K562 (cell line): Measurements from ENCODE around the gene PLAC8. TPM values are rescaled to one million over a fixed set of nuclear protein-coding genes. Genes with fewer than 3 reads are reported as not detected.

Experiments used
- ATAC-seq: fragments of 200-7000 bp; cut with Tn5 transposase; 3 replicates; pipeline ENCODE4 v1.9.1; 2020; ENCODE audit warnings: moderate library complexity
- BruUV-seq: library from RNA; stranded (reverse); fragments of 400-500 nt; replicated peaks from 2 replicates; lab custom pipeline; 2021; lab: Mats Ljungman, UMichigan
- CTCF ChIA-PET: fragments of 300-600 bp; formaldehyde crosslinking; extraction: SDS; loops from one replicate; lab custom pipeline; 2021; ENCODE audit warnings: low intra/inter-chr PET ratio; lab: Yijun Ruan, JAX
- POLR2A ChIA-PET: fragments of 300-600, 350-650 bp; sonication (Branson Sonifier 250); formaldehyde crosslinking; extraction: SDS; loops from one replicate; lab custom pipeline; 2021; ENCODE audit warnings: antibody characterized with exemption, inconsistent platforms; lab: Yijun Ruan, JAX
- DNase-seq, 4 experiments: peaks; one replicate each; pipeline versions ENCODE4 v3.0.0 to v3.0.0-alpha.2; 2011 to 2018; ENCODE audit warnings: low spot score in 3 of 4, mixed read lengths in 3 of 4; ENCODE audit errors: extremely low read depth in 1 of 4
- FAIRE-seq: peaks from 2 replicates; lab custom pipeline; 2011; peaks lifted over from hg19 to GRCh38; lab: Jason Lieb, UNC
- H2AFZ ChIP-seq: 2 replicates; pipeline ENCODE4 v1.6.0; 2011; ENCODE audit warnings: low read depth, low read length, control low read depth, inconsistent platforms
- H3K27ac ChIP-seq: fragments of 200-600 bp; 3 replicates; pipeline ENCODE4 v1.8.0; 2011; ENCODE audit warnings: low read depth, mild to moderate bottlenecking, control low read depth, inconsistent platforms, low read length, moderate library complexity, mixed read lengths; ENCODE audit errors: extremely low read depth
- H3K27me3 ChIP-seq, 2 experiments: fragments of 300-600 bp in 1 of 2; 2 replicates in 1 of 2; 3 replicates in 1 of 2; pipeline versions ENCODE4 v1.6.0 to v1.8.0; 2011; ENCODE audit warnings: inconsistent platforms in 2 of 2, low read length in 2 of 2, mild to moderate bottlenecking in 1 of 2, mixed read lengths in 1 of 2, moderate library complexity in 1 of 2; ENCODE audit not compliant: control insufficient read depth in 2 of 2, insufficient read depth in 2 of 2
- H3K36me3 ChIP-seq: fragments of 300-600 bp; 3 replicates; pipeline ENCODE4 v1.8.0; 2011; ENCODE audit warnings: mild to moderate bottlenecking, low read length, inconsistent platforms; ENCODE audit not compliant: control insufficient read depth, insufficient read depth
- H3K4me1 ChIP-seq, 2 experiments: fragments of 200-600 bp in 1 of 2; replicated peaks in 1 of 2; 2 replicates in 1 of 2; 3 replicates in 1 of 2; pipeline versions ENCODE4 v1.5.1 to v1.8.0; 2011; ENCODE audit warnings: inconsistent platforms in 2 of 2, low read length in 2 of 2, mild to moderate bottlenecking in 1 of 2, mixed read lengths in 1 of 2, moderate library complexity in 1 of 2; ENCODE audit not compliant: control insufficient read depth in 2 of 2, insufficient read depth in 2 of 2
- H3K4me2 ChIP-seq: 2 replicates; pipeline ENCODE4 v1.6.1; 2011; ENCODE audit warnings: low read length, control low read depth, inconsistent platforms, mixed read lengths; ENCODE audit not compliant: insufficient read depth
- H3K4me3 ChIP-seq: fragments of 200-600 bp; sonication (generic), shearing (Covaris generic); 2 replicates; pipeline ENCODE4 v1.5.1; 2016; ENCODE audit warnings: control low read depth, inconsistent platforms
- H3K79me2 ChIP-seq: fragments of 200-600 bp; 3 replicates; pipeline ENCODE4 v1.8.0; 2011; ENCODE audit warnings: low read length, inconsistent platforms; ENCODE audit not compliant: control insufficient read depth, insufficient read depth
- H3K9ac ChIP-seq, 2 experiments: 2 replicates each; pipeline versions ENCODE4 v1.6.0 to v1.6.1; 2011; ENCODE audit warnings: low read depth in 2 of 2, low read length in 2 of 2, control low read depth in 1 of 2, inconsistent platforms in 1 of 2, mild to moderate bottlenecking in 1 of 2, mixed read lengths in 1 of 2; ENCODE audit not compliant: insufficient read depth in 1 of 2
- H3K9me1 ChIP-seq: one replicate; pipeline ENCODE4 v1.6.0; 2011; ENCODE audit warnings: inconsistent platforms, mild to moderate bottlenecking, low read length, moderate library complexity; ENCODE audit not compliant: control insufficient read depth, insufficient read depth
- H3K9me3 ChIP-seq: replicated peaks from 2 replicates; pipeline ENCODE4 v1.5.1; 2011; ENCODE audit warnings: low read depth, low read length, inconsistent platforms; ENCODE audit not compliant: control insufficient read depth, insufficient read depth
- H4K20me1 ChIP-seq: replicated peaks from 2 replicates; pipeline ENCODE4 v1.6.1; 2011; ENCODE audit warnings: low read length, inconsistent platforms, mixed read lengths; ENCODE audit not compliant: control insufficient read depth, insufficient read depth
- ATF1 ChIP-seq, 2 experiments: fragments of 450-650 bp in 1 of 2; IDR thresholded peaks; 2 replicates each; pipeline ENCODE4 v1.6.1; 2016; ENCODE audit warnings: missing compliant biosample characterization in 1 of 2, missing genetic modification characterization in 1 of 2
- BHLHE40 ChIP-seq: IDR thresholded peaks from 2 replicates; pipeline ENCODE4 v1.6.1; 2011; ENCODE audit warnings: low read length, improper control_type of control experiment
- BRF2 ChIP-seq: IDR thresholded peaks from 3 replicates; pipeline ENCODE4 v1.6.1; 2011; ENCODE audit warnings: borderline replicate concordance, mild to moderate bottlenecking; ENCODE audit not compliant: insufficient read length, insufficient read depth
- FOXK2 ChIP-seq, 2 experiments: fragments of 450-650 bp; IDR thresholded peaks in 1 of 2; conservative IDR thresholded peaks in 1 of 2; 2 replicates each; pipeline ENCODE4 v1.6.1; 2016; ENCODE audit warnings: low read depth in 2 of 2, mild to moderate bottlenecking in 1 of 2
- GATA2 ChIP-seq: sonication (generic); formaldehyde crosslinking; IDR thresholded peaks from 2 replicates; pipeline ENCODE4 v1.4.0; 2020; ENCODE audit warnings: mild to moderate bottlenecking, missing genetic modification reagents
- HIVEP1 ChIP-seq: fragments of 250-450 bp; sonication (Bioruptor Pico); IDR thresholded peaks from 2 replicates; pipeline ENCODE4 v1.4.0; 2020; ENCODE audit warnings: mild to moderate bottlenecking
- MCM3 ChIP-seq: fragments of 450-650 bp; IDR thresholded peaks from 2 replicates; pipeline ENCODE4 v1.6.1; 2016
- NFATC3 ChIP-seq: fragments of 450-650 bp; IDR thresholded peaks from 2 replicates; pipeline ENCODE4 v1.6.1; 2017; ENCODE audit warnings: mild to moderate bottlenecking
- PURB ChIP-seq: sonication (generic); formaldehyde crosslinking; IDR thresholded peaks from 2 replicates; pipeline ENCODE4 v1.9.0; 2021; ENCODE audit warnings: low read depth, mild to moderate bottlenecking, missing genetic modification reagents
- SMAD2 ChIP-seq: fragments of 150-350 bp; IDR thresholded peaks from 2 replicates; pipeline ENCODE4 v1.6.1; 2014; ENCODE audit warnings: low read depth, mild to moderate bottlenecking, low read length
- XRCC3 ChIP-seq: fragments of 450-650 bp; IDR thresholded peaks from 2 replicates; pipeline ENCODE4 v1.6.1; 2017; ENCODE audit warnings: mild to moderate bottlenecking, moderate library complexity
- YBX1 ChIP-seq: fragments of 450-650 bp; IDR thresholded peaks from 2 replicates; pipeline ENCODE4 v1.7.1; 2016; ENCODE audit warnings: mild to moderate bottlenecking
- ZNF584 ChIP-seq: fragments of 200-800 bp; sonication (Bioruptor generic); IDR thresholded peaks from 2 replicates; pipeline ENCODE4 v1.6.1; 2016; ENCODE audit warnings: low read depth, mild to moderate bottlenecking, missing genetic modification characterization, missing compliant biosample characterization
- WGBS: fragments of 100-300 bp; shearing (Covaris generic); methylation state at CpG from one replicate; pipeline ENCODE4 v1.1.6; 2016; ENCODE audit warnings: low coverage, mixed read lengths; ENCODE audit not compliant: insufficient coverage; ENCODE audit errors: missing lambda C conversion rate; 5-methylcytosine and 5-hydroxymethylcytosine counted together
- in situ Hi-C: fragments of 300-500 bp; cut with MboI; formaldehyde crosslinking; loops from 4 replicates; pipeline ENCODE4 v1.15.0; 2018; ENCODE audit warnings: inconsistent platforms, mixed read lengths
- intact Hi-C: fragments of 100-400 bp; cut with micrococcal nuclease; formaldehyde crosslinking; loops from 2 replicates; pipeline ENCODE4 v1.14.2; 2022
- polyA plus RNA-seq, 8 experiments: library from polyadenylated mRNA; depleted of rRNA in 4 of 8; stranded (reverse) in 5 of 8; unstranded in 3 of 8; fragments of >200 nt; fragmentation: Nextera tagmentation in 2 of 8; fragmentation: Illumina TruSeq in 1 of 8; extraction: Ambion mirVana in 2 of 8; extraction: Trizol in 1 of 8; gene quantifications; 2 replicates each; pipeline versions ENCODE4 v1.2.1 to v1.2.3, GENCODE V29; 2011 to 2014; ENCODE audit warnings: inconsistent platforms in 1 of 8, missing spikeins in 1 of 8
- total RNA-seq, 7 experiments: library from RNA; depleted of rRNA in 6 of 7; stranded (reverse); fragments of >200 nt in 6 of 7; fragmentation: Illumina TruSeq in 2 of 7; extraction: Trizol in 2 of 7; gene quantifications; 2 replicates each; pipeline versions ENCODE4 v1.2.1 to v1.2.3, GENCODE V29; 2011 to 2021; ENCODE audit warnings: low replicate concordance in 1 of 7
- TF ChIP-seq, protein P1 (sequence below), 2 experiments: fragments of 450-650 bp; conservative IDR thresholded peaks; 2 replicates each; pipeline ENCODE4 v1.6.1; 2017; ENCODE audit warnings: mild to moderate bottlenecking in 2 of 2, moderate library complexity in 2 of 2
- TF ChIP-seq, protein P2 (sequence below): fragments of 250-450 bp; sonication (Bioruptor Pico); IDR thresholded peaks from 2 replicates; pipeline ENCODE4 v1.8.0; 2022; ENCODE audit warnings: inconsistent platforms
- TF ChIP-seq, protein P3 (sequence below), 2 experiments: IDR thresholded peaks; 2 replicates each; pipeline ENCODE4 v1.6.1; 2011; ENCODE audit warnings: borderline replicate concordance in 1 of 2, control low read depth in 1 of 2, low read depth in 1 of 2, low read length in 1 of 2, mild to moderate bottlenecking in 1 of 2, mixed read lengths in 1 of 2, moderate library complexity in 1 of 2; ENCODE audit not compliant: insufficient read depth in 1 of 2, insufficient read length in 1 of 2, poor library complexity in 1 of 2, severe bottlenecking in 1 of 2; ENCODE audit errors: extremely low read depth in 1 of 2

PLAC8 gene
- total and polyA plus RNA-seq, 9 of the 15 experiments (the other 6 are each of a cell fraction or from before 2014, with no cell fraction given): 0.27 to 0.51 TPM; not detected in 7

GRCh38 chr4:83071116-83071515, 43.4 kb downstream of the PLAC8 start:
- ATAC-seq (no peak), DNase-seq (no peak), FAIRE-seq (no peak)
- Histone ChIP-seq H3K9ac (no peak overlapping the region), H3K79me2 (no peaks in the 10 kb centered on the region), H2AFZ (no peak overlapping the region), H3K36me3 (peaks cover 48% of the 10 kb centered on the region), H3K27me3 (no peaks in the 10 kb centered on the region), H3K27ac (no peak overlapping the region), H3K4me3 (no peak overlapping the region)
- in situ Hi-C loops: no loop called here
- CTCF ChIA-PET: no interaction called here
- POLR2A ChIA-PET: interaction anchor here (0.6 kb wide), 1 partner anchor 11 kb away, joined by 3 read pairs; no protein-coding TSS in a partner anchor
- 100% methylated on average over 1 of the region's 1 CpG for WGBS
- TF ChIP-seq FOXK2 (conservative IDR thresholded peaks at IDR 0.05 in 1 of 2, IDR thresholded peaks at IDR 0.05 in 1 of 2; ENCODE audit: low read depth in 2 of 2) (no peak), XRCC3 (no peak), ZNF584 (CRISPR knock-in tag) (no peak), BRF2 (no peak), ATF1 (CRISPR knock-in tag; IDR thresholded peaks at IDR 0.05) (no peak), ATF1 (tag; IDR thresholded peaks at IDR 0.05) (no peak), GATA2 (CRISPR knock-in tag) (no peak), HIVEP1 (CRISPR knock-in tag) (no peak), BHLHE40 (no peak), NFATC3 (no peak), PURB (CRISPR knock-in tag) (no peak), MCM3 (no peak), YBX1 (no peak), SMAD2 (no peak)
- TF ChIP-seq, protein P1, sequence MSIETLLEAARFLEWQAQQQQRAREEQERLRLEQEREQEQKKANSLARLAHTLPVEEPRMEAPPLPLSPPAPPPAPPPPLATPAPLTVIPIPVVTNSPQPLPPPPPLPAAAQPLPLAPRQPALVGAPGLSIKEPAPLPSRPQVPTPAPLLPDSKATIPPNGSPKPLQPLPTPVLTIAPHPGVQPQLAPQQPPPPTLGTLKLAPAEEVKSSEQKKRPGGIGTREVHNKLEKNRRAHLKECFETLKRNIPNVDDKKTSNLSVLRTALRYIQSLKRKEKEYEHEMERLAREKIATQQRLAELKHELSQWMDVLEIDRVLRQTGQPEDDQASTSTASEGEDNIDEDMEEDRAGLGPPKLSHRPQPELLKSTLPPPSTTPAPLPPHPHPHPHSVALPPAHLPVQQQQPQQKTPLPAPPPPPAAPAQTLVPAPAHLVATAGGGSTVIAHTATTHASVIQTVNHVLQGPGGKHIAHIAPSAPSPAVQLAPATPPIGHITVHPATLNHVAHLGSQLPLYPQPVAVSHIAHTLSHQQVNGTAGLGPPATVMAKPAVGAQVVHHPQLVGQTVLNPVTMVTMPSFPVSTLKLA (conservative IDR thresholded peaks at IDR 0.05): no peak
- TF ChIP-seq, protein P2, sequence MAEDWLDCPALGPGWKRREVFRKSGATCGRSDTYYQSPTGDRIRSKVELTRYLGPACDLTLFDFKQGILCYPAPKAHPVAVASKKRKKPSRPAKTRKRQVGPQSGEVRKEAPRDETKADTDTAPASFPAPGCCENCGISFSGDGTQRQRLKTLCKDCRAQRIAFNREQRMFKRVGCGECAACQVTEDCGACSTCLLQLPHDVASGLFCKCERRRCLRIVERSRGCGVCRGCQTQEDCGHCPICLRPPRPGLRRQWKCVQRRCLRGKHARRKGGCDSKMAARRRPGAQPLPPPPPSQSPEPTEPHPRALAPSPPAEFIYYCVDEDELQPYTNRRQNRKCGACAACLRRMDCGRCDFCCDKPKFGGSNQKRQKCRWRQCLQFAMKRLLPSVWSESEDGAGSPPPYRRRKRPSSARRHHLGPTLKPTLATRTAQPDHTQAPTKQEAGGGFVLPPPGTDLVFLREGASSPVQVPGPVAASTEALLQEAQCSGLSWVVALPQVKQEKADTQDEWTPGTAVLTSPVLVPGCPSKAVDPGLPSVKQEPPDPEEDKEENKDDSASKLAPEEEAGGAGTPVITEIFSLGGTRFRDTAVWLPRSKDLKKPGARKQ (CRISPR knock-in tag): no peak
- TF ChIP-seq, protein P3, sequence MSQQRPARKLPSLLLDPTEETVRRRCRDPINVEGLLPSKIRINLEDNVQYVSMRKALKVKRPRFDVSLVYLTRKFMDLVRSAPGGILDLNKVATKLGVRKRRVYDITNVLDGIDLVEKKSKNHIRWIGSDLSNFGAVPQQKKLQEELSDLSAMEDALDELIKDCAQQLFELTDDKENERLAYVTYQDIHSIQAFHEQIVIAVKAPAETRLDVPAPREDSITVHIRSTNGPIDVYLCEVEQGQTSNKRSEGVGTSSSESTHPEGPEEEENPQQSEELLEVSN (IDR thresholded peaks at IDR 0.05; ENCODE audit: borderline replicate concordance in 1 of 2, extremely low read depth in 1 of 2, insufficient read depth in 1 of 2, insufficient read length in 1 of 2, low read depth in 1 of 2, low read length in 1 of 2, poor library complexity in 1 of 2, severe bottlenecking in 1 of 2): no peak
- TF ChIP-seq, all 486 proteins: peak for 0
- intact Hi-C loops: no loop called here
- Histone ChIP-seq H4K20me1 (no peaks in the 10 kb centered on the region), H3K4me1 (no peaks in the 10 kb centered on the region), H3K4me2 (no peak overlapping the region), H3K9me1 (no peaks in the 10 kb centered on the region), H3K9me3 (no peaks in the 10 kb centered on the region)
- no TSS peak for BruUV-seq
